ENCODE data around the gene SNTG2.

SNTG2 gene

GRCh38 chr2:1268034-1268433, 317.4 kb downstream of the SNTG2 start:
- DNase-seq (ENCODE audit: low read depth in 3 of 3, low spot score in 1 of 3): no peak

DNA sequence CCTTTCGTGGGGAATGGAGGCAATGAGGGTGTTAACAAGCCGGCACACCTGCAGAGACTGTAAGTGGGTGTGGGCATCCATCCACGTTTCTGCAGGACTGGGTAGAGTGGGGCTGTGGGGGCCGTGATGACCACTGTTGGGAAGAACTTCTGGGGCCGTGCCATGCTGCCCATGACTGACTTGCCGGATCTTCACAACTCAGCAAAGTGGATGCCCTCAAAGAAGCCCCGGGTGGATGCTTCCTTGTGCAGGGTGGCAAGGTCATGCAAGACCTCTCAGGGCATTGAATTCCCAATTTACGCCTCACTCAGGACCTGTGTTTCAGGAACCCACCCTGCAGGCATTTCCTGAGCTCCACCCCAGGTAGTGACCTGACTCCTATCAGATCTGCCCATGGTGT, 319.2 kb downstream of the SNTG2 start:
- DNase-seq (ENCODE audit: low read depth in 3 of 3, low spot score in 1 of 3): no peak

GRCh38 chr2:1272835-1273234, 322.2 kb downstream of the SNTG2 start:
- no peak for DNase-seq (ENCODE audit: low read depth in 3 of 3, low spot score in 1 of 3)

GRCh38 chr2:1277634-1278033, 327.0 kb downstream of the SNTG2 start:
- no peak for DNase-seq (ENCODE audit: low read depth in 3 of 3, low spot score in 1 of 3)

- DNase-seq (ENCODE audit: low read depth in 3 of 3, low spot score in 1 of 3): no peak
Measured at GRCh38 chr2:1278125-1278524, 327.5 kb downstream of the SNTG2 start.

GRCh38 chr2:1278861-1279260, 328.2 kb downstream of the SNTG2 start:
- no peak for DNase-seq (ENCODE audit: low read depth in 3 of 3, low spot score in 1 of 3)

GRCh38 chr2:1282552-1282951, 331.9 kb downstream of the SNTG2 start:
- no peak for DNase-seq (ENCODE audit: low read depth in 3 of 3, low spot score in 1 of 3)

DNA sequence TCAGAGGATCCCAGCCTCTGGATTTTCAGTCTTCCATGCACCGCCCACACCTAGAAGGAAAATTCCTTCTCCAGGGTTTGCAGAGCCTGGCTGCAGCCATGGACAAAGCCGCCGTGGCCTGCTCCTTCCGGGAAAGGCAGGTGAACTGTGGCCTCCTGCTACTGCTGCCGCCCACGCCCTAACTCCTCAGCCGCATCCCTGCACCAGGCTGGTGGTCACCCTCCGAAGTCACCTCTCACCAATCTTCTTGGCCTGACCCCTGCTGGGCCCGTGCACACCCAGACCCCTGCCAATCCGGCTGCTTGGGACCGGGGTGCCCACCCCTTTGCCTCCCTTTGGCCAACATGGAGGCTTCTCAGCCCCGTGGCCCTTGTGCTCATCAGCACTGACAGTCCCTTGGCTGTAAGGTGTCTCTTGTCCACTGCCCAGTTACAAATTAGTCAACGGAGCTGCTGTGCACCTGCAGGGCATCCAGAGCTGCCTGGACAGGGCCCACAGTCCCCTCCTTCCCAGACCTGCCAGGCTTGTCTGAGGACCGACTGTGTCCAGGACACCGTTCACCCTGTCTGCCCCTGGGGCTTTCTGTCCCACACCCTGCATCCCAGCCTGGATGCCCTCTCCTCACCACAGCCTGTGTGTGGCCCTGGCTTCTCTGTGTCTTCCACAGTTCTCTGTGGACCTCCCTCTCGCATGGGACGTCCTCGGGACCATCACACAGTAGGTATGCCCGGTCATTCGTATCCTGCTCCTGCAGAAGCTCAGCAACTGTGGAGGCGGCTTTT, 332.6 kb downstream of the SNTG2 start:
- no peak for DNase-seq (ENCODE audit: low read depth in 3 of 3, low spot score in 1 of 3)

GRCh38 chr2:1283871-1284270, 333.2 kb downstream of the SNTG2 start:
- DNase-seq (ENCODE audit: low read depth in 3 of 3, low spot score in 1 of 3): no peak

- no peak for DNase-seq (ENCODE audit: low read depth in 3 of 3, low spot score in 1 of 3)
Measured at GRCh38 chr2:1286929-1287328, 336.3 kb downstream of the SNTG2 start.

DNA sequence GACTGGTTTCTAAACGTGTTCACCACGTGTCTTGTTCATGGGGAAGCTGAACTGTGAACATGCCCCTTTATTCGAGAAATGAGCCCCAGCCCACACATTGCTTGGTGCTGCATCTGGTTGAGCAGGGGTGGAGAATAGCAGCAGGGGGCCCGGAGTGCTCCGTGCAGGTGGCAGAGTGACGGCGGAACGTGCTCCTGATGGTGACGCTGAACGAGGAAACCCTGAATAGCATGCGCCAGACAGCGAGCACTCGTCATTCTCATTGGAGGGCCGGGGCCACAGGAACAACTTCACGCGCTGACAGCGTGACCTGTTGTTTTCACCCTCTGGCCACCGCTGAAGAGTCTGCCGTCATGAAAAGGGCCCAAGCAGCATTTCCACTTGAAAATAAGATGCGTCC, 336.8 kb downstream of the SNTG2 start:
- DNase-seq (ENCODE audit: low read depth in 3 of 3, low spot score in 1 of 3): no peak

DNA sequence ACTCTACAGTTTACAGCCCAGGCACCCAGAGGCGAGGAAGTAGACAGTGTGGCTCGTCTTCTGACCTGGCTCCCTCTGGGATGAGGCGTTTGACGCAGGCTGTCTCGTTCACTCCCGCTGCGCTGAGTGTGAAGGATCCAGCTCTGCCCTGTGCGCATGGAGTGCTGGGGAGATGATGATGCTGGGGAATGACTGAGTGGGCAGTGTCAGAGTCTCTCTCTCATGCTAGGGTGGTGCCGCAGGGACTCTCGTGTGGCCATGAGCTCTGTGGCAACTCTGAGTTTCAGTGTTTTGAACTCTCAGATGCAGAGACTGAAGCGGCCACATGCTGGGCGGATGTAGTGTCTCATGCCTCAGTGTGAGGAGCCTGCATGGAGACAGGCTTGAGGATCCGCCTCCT, 344.3 kb downstream of the SNTG2 start:
- no peak for DNase-seq (ENCODE audit: low read depth in 3 of 3, low spot score in 1 of 3)

- no peak for DNase-seq (ENCODE audit: low read depth in 3 of 3, low spot score in 1 of 3)
Measured at GRCh38 chr2:1295740-1296139, 345.1 kb downstream of the SNTG2 start.

DNA sequence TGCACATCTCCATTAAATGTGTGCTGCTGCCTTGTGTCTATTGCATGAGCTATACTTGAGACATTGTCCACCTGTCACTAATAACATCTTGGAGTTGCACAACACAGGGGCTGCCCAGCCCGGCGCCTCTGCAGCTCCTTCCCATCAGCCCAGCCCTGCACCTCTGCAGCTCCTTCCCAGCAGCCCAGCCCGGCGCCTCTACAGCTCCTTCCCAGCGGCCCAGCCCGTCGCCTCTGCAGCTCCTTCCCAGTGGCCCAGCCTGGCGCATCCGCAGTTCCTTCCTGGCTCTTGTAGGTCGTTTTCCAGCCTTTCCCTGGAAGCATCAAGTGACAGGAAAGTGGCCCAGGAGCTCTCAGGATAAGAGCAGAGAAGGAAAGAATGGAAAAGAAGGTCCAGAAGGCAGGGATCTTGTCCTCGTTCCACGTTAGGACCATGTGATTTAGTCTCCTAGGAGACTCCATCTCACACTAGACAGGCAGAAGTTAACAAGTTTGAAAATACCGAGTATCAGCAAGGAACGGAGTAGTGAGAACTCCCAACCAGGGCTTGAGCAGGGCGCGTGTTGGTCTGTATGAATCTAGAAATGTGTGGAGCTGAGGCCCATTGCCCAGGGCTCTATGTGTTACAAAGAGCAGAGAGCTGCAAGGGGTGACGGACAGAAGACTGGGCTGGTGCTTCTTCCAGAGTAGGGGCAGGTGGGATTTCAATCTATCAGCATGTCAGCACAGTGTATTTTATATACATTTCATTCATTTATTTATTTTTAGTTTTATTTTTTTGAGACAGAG, 346.9 kb downstream of the SNTG2 start:
- no peak for DNase-seq (ENCODE audit: low read depth in 3 of 3, low spot score in 1 of 3)

DNA sequence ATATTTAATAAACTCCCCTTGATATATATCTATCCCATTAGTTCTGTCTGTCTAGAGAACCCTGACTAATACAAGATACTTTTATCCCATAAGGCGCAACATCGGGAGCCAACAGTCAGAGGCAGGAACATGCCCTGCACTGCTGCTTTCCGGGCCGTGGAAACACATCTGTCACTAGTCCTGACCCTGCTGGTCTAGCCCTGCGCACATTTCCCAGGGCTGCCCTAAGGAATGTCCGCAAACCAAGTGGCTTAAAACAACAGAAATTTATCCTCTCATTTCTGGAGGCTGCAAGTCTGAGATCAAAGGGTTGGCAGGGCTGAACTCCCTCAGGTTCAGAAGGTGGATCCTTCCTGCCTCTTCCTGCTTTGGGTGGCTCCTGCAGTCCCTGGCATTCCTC, 348.4 kb downstream of the SNTG2 start:
- no peak for DNase-seq (ENCODE audit: low read depth in 3 of 3, low spot score in 1 of 3)

DNA sequence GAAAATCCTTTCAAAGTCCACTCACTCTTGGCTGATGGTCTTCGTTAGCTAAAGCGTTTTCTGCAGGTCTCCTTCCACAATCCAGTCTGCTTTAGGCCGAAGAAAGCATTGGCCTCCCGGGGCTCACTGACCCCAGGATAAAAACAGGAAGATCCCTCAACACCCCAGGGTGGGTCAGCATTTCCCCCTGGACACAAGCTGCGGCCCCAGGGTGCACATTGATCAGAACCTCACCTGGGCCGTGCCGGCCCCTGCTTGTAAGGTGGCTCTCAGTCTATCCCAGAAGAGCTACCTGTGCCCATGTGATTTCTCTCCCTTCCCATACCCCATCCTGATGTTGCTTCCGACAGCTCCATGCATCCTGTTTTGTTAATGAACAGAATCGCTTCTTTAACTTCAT, 349.6 kb downstream of the SNTG2 start:
- no peak for DNase-seq (ENCODE audit: low read depth in 3 of 3, low spot score in 1 of 3)

GRCh38 chr2:1301056-1301455, 350.4 kb downstream of the SNTG2 start:
- DNase-seq (ENCODE audit: low read depth in 3 of 3, low spot score in 1 of 3): no peak

DNA sequence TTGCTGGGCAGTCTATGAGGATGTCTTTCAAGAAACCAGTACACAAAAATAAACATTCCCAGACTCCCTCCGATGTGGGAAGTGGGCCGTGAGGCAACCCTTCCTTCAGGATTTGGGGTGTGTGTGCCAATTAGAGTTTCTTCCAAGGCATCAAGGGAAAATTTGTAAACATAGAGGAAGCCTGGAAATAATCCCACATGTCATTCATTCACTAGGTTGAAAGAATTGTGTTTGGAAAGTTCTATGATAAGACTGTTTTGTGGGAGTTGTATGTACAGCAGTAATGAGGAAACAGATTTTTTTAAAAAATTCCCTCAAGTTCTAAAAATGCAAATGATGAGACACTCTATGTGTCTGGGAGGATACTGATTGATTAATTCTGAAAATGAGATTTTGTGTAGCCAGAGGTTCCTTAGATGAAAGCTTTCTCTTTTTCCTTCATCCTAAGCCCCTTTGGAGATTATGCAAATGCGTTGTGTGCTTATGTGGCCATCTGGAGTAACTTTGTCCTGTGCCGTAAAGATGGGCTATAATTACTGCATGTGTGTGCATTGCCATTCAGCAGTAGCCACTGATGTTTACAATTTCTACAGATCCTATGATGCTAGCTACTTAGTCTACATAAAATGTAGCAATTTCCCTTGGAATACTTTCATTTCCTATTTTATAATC, 354.8 kb downstream of the SNTG2 start:
- no peak for DNase-seq (ENCODE audit: low read depth in 3 of 3, low spot score in 1 of 3)

- no peak for DNase-seq (ENCODE audit: low read depth in 3 of 3, low spot score in 1 of 3)
Measured at GRCh38 chr2:1306014-1306686, 355.5 kb downstream of the SNTG2 start.

- DNase-seq (ENCODE audit: low read depth in 3 of 3, low spot score in 1 of 3): no peak
Measured at GRCh38 chr2:1306687-1307516, 356.3 kb downstream of the SNTG2 start.

GRCh38 chr2:1307670-1308069, 357.0 kb downstream of the SNTG2 start:
- DNase-seq (ENCODE audit: low read depth in 3 of 3, low spot score in 1 of 3): no peak

All from stimulated activated CD4-positive, alpha-beta T cell treated with anti-CD3 and anti-CD28 coated beads, TNF-alpha, amount 100 ng/mL, for 1 hour (primary cell).